ENCODE results near the gene HS6ST1.

HS6ST1 gene

GRCh38 chr2:128330583-128330982 lies 11.9 kb upstream of the HS6ST1 start:
- Histone ChIP-seq H3K36me3 (ENCODE audit: insufficient read depth) (no peaks in the 10 kb centered on the region), H3K4me3 (IDR thresholded peaks at IDR 0.05; ENCODE audit: insufficient read depth, low read depth, low read length) (no peak overlapping the region), H3K27ac (no peak overlapping the region), H3K4me1 (ENCODE audit: low read depth, poor library complexity, severe bottlenecking) (no peaks in the 10 kb centered on the region), H2AFZ (ENCODE audit: low read depth) (no peak overlapping the region), H4K20me1 (ENCODE audit: insufficient read depth) (no peaks in the 10 kb centered on the region), H3K27me3 (ENCODE audit: insufficient read depth, low read depth) (no peaks in the 10 kb centered on the region), H3K9ac (no peak overlapping the region), H3K79me2 (ENCODE audit: insufficient read depth, low read depth) (no peaks in the 10 kb centered on the region), H3K4me2 (no peak overlapping the region)
- TF ChIP-seq CTCF (conservative IDR thresholded peaks at IDR 0.05; ENCODE audit: low read depth, low read length): no peak

- Histone ChIP-seq H4K20me1 (ENCODE audit: insufficient read depth) (no peaks in the 10 kb centered on the region), H3K27me3 (ENCODE audit: insufficient read depth, low read depth) (no peaks in the 10 kb centered on the region), H3K4me1 (ENCODE audit: low read depth, poor library complexity, severe bottlenecking) (no peaks in the 10 kb centered on the region), H2AFZ (ENCODE audit: low read depth) (no peak overlapping the region), H3K36me3 (ENCODE audit: insufficient read depth) (no peaks in the 10 kb centered on the region), H3K9ac (no peak overlapping the region), H3K4me2 (no peak overlapping the region), H3K79me2 (ENCODE audit: insufficient read depth, low read depth) (no peaks in the 10 kb centered on the region), H3K27ac (no peak overlapping the region), H3K4me3 (IDR thresholded peaks at IDR 0.05; ENCODE audit: insufficient read depth, low read depth, low read length) (no peak overlapping the region)
- TF ChIP-seq CTCF (conservative IDR thresholded peaks at IDR 0.05; ENCODE audit: low read depth, low read length): no peak
These were observed 10.9 kb upstream of the HS6ST1 start for GRCh38 chr2:128329607-128330006.

GRCh38 chr2:128327180-128327964 lies 8.7 kb upstream of the HS6ST1 start:
- Histone ChIP-seq H3K4me1 (ENCODE audit: low read depth, poor library complexity, severe bottlenecking) (no peaks in the 10 kb centered on the region), H3K4me3 (IDR thresholded peaks at IDR 0.05; ENCODE audit: insufficient read depth, low read depth, low read length) (no peak overlapping the region), H4K20me1 (ENCODE audit: insufficient read depth) (no peaks in the 10 kb centered on the region), H3K27me3 (ENCODE audit: insufficient read depth, low read depth) (no peaks in the 10 kb centered on the region), H2AFZ (ENCODE audit: low read depth) (no peak overlapping the region), H3K4me2 (no peak overlapping the region), H3K27ac (no peak overlapping the region), H3K9ac (no peak overlapping the region), H3K36me3 (ENCODE audit: insufficient read depth) (no peaks in the 10 kb centered on the region), H3K79me2 (ENCODE audit: insufficient read depth, low read depth) (no peaks in the 10 kb centered on the region)
- TF ChIP-seq CTCF (conservative IDR thresholded peaks at IDR 0.05; ENCODE audit: low read depth, low read length): no peak

- no peaks in the 10 kb centered on the region for H3K27me3 ChIP-seq (ENCODE audit: insufficient read depth, low read depth)
- no peaks in the 10 kb centered on the region for H3K4me1 ChIP-seq (ENCODE audit: low read depth, poor library complexity, severe bottlenecking)
- H3K9ac ChIP-seq: no peak overlapping the region
- TF ChIP-seq CTCF (conservative IDR thresholded peaks at IDR 0.05; ENCODE audit: low read depth, low read length): no peak
- H3K79me2 ChIP-seq (ENCODE audit: insufficient read depth, low read depth): no peaks in the 10 kb centered on the region
- H3K36me3 ChIP-seq (ENCODE audit: insufficient read depth): no peaks in the 10 kb centered on the region
- no peak overlapping the region for H3K4me3 ChIP-seq (IDR thresholded peaks at IDR 0.05; ENCODE audit: insufficient read depth, low read depth, low read length)
- H3K27ac ChIP-seq: no peak overlapping the region
- H2AFZ ChIP-seq (ENCODE audit: low read depth): no peak overlapping the region
- no peaks in the 10 kb centered on the region for H4K20me1 ChIP-seq (ENCODE audit: insufficient read depth)
- no peak overlapping the region for H3K4me2 ChIP-seq
These were observed 7.7 kb upstream of the HS6ST1 start for GRCh38 chr2:128326346-128326745.
